GM19240 (cell line): Measurements from ENCODE around the gene MSI2.

ENCODE experiments used
- DNase-seq: peaks from one replicate; pipeline ENCODE4 v3.0.0; 2011; ENCODE audit warnings: low spot score; ENCODE audit not compliant: insufficient read length

MSI2 gene

GRCh38 chr17:57340160-57340981 is 84.0 kb downstream of the MSI2 start:
- DNase-seq, result no peak

DNA sequence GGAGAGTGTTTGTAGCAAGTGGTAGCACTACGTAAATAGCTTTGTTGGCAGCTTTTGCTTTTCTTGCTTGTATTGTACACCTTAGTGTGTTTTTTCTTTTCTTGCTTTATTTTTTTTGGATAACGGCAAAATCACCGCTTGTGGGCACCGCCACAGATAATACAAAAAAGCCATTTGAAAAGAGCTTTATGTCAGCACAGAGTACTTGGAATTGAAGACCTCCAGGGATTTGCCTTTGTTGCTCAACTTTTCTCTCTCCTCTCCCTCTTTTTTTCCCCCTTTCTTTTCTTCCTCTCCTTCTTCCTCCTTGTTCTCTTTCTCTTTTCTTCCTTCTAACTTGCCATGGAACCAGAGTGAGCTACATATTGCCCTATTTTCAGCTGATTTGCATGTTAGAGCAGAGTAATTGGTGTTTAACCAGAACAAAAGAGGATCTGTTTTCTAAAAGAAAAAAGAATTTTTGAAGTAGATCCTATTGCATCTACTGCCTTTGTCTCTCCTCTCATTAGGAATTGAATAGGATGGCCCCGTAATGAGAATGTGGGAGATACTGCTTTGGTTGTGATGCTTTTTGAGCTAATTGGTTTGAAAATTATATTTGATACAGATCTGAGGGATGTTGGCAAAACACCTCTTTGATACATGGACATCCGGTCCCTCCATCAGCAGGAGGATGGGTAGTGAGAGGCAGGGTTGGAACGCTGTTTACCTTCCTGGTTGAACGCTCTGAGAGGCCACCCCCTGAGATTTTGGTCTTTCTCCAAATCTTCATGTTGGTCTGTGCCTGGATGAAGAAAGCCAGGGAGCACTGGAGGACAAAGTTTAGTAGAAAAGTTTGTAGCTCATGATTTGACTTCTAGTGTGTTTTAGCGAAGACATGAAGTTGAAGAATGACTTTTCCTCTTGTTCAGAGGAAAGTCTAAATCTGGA is 85.6 kb downstream of the MSI2 start:
- DNase-seq, result no peak

GRCh38 chr17:57342963-57343589 is 86.8 kb downstream of the MSI2 start:
- DNase-seq, result no peak

- no peak for DNase-seq
These were observed 87.4 kb downstream of the MSI2 start for GRCh38 chr17:57343717-57344116.

GRCh38 chr17:57344261-57344660 is 87.9 kb downstream of the MSI2 start:
- no peak for DNase-seq

- no peak for DNase-seq
These were observed 93.4 kb downstream of the MSI2 start for GRCh38 chr17:57349541-57350247.

GRCh38 chr17:57350266-57350665 is 93.9 kb downstream of the MSI2 start:
- no peak for DNase-seq

GRCh38 chr17:57352665-57353175 is 96.4 kb downstream of the MSI2 start:
- no peak for DNase-seq

DNA sequence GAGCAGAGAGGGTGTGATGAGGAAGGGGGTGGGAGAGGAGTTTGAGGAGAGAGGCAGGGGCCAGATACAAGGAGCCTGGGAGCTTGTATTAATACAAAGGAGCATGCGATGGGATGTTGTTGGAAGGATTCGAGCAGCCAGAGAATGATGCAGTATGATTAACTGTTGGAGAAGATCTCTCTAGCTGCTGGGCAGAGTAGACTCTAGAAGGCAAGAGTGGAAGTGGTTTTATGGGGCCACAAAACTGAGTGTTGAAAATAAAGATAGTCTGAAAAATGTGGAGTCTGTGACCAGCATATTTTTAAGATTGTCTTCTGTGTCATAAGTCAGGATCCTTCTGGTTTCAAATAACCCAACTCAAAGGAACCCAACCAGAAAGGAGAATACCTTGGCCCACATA is 98.3 kb downstream of the MSI2 start:
- no peak for DNase-seq

GRCh38 chr17:57355090-57355859 is 99.0 kb downstream of the MSI2 start:
- DNase-seq, result no peak

- DNase-seq, result no peak
These were observed 99.9 kb downstream of the MSI2 start for GRCh38 chr17:57356153-57356718.

DNA sequence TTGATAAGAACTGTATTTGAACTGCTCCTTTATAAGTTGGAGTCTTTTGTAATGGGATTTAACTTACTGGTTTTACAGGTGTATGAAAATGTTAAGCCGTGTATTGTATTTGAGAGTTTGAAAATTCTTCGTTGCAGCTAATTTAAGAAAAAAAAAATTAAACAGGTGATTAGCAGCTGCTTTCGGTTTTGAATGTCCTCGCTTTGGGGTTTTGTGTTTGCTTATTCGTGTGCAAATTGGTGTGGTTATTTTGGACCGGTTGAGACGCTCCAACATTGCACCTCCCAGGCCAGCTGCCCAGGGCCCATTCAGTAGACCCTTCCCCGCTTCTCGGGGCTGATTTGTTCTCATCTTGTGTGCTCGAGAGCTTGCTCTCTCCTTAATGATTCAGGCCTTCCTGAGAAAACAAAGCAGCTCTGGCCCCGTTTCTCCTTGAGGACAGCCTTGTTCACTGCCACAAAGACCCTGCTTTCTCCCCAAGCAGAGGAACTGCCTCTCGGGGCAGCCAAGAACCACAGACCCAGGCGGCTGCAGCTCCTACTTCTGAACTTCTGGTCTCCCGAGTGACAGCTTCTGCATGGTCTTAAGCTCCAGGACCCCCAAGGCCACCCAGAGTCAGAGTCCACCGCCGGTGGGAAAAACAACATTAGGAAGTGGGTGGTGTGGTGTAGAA is 100.5 kb downstream of the MSI2 start:
- DNase-seq, result no peak

DNA sequence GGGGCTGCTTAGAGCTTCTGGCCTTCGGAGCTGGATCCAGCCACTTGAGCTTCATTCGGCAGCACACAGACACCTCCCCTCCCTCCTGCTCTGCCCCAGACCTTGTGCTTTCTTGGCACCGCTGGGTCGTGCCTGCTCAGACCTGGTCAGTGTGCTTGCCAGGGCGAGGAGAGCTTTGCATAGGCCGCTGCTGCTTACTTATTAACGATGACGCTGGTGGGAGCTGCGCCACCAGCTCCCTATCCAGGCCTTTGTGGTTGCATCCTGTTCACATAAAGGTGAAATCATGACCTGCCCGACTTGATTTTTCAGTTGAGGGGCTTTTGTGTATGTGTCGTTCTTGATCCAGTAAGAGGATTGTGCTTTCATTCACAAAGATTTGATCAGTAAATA is 101.1 kb downstream of the MSI2 start:
- no peak for DNase-seq

- DNase-seq, result no peak
These were observed 101.6 kb downstream of the MSI2 start for GRCh38 chr17:57357830-57358430.

- no peak for DNase-seq
These were observed 103.9 kb downstream of the MSI2 start for GRCh38 chr17:57360266-57360665.

GRCh38 chr17:57362797-57363556 is 106.7 kb downstream of the MSI2 start:
- DNase-seq, result no peak

GRCh38 chr17:57363580-57363979 is 107.3 kb downstream of the MSI2 start:
- DNase-seq, result no peak

GRCh38 chr17:57363998-57364643 is 107.8 kb downstream of the MSI2 start:
- no peak for DNase-seq
